NCI-H748 (cell line): ENCODE measurements around the gene PTK6.

Experiments used
- DNase-seq: peaks from one replicate; lab custom pipeline; 2025; ENCODE audit not compliant: unreplicated experiment; lab: John Stamatoyannopoulos, UW

Gene PTK6

DNA sequence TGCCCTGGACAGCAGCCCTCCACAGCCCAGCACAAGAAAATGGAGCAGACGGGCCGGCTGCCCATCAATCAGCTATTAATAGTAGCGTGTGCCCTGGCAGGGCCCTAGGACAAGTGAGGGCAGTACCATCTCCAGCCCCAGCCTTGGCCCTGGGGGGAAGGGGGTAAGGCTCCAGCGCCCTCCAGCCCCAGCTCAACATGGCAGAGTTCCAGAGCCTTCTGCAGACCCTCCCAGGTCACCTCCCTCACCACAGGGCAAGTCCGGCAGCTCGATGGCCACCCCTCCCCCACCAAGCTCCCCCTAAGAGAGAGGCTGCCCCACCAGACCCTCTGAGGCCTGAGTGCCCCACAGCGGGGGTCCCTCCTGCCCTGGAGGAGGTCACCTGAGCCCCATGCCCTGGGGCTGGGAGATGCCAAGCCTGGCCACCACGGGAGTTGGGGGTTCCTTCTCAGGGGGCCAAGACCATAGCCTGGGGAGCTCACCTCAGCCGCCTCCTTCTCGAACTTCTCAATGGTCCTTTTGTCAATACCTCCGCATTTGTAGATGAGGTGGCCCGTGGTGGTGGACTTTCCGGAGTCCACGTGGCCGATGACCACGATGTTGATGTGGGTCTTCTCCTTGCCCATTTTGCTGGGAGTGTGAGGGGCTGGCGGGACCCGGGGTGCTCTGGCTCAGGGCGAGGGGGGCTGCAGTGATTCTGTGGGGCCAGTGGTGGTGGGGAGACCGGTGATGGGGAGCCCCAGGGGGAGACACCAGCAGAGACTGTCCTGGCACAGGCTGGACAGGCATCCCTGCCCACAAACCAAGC lies 39.8 kb downstream of the PTK6 start:
- DNase-seq = no peak

- DNase-seq = no peak
Observed at GRCh38 chr20:63496596-63497120, 40.5 kb downstream of the PTK6 start.

DNA sequence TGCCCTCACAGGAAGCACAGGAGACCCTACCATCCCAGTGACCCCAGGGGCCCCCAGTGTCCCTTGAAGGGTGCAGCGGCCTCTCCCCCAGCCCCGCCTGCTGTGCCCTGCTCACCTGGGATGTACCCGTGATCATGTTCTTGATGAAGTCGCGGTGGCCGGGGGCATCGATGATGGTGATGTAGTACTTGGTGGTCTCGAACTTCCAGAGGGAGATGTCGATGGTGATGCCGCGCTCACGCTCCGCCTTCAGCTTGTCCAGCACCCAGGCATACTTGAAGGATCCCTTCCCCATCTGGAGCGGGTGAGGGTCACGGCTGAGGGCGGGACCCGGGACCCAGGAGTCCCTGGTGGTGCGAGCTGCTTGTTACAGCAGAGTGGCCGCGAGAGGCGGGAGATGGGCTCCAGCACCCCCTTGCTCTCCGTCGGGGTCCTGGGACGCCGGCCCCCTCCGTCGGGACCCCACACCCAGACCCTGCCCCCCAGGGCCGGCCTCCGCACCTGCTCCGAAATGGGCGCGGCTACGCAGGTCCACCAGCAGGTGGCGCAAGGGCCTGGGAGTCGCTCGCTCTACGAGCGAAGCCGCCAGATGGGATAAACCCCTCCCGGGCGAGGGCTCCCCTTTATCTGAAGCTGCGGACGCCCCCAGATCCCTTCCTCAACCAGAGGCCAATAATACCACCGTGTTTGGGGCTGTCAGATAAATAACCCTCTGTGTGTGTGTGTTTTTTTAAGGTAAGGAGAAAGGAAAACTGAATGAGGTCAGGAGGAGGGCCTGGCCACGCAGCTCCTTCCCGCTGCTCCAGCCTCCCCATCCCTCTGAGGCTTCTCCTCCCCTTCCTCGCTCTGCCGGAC lies 41.2 kb downstream of the PTK6 start:
- DNase-seq = peak; percentile 43

DNA sequence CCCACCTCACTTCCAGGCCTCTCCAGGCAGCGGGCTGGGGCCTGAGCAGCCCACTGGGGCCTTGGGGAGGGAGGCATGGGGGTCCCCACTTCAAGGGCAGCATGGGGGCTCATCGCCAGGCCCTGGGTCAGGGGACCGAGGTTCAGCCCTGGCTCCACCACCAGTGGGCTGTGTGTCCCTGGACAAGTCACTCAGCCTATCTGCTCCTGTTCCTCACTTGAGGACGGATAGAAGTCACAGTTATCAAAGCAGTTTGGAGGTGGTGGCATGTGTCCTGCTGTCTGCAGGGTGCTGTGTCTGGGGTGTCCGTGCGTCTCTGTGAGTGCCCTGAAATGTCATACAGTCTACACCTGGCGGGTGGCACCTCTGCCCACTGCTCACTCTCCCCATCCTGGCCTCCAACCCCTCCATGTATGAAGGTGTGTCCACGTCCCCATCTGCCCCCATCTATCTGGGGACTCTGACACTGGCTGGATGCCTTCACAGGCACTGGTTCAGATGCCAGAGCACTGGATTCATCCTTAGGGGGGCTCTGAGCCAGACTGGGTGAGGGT lies 41.9 kb downstream of the PTK6 start:
- DNase-seq = no peak

- no peak for DNase-seq
Observed at GRCh38 chr20:63494420-63495166, 42.6 kb downstream of the PTK6 start.

- no peak for DNase-seq
Observed at GRCh38 chr20:63494084-63494419, 43.1 kb downstream of the PTK6 start.

- DNase-seq = no peak
Observed at GRCh38 chr20:63493563-63494020, 43.6 kb downstream of the PTK6 start.

- no peak for DNase-seq
Observed at GRCh38 chr20:63492982-63493381, 44.2 kb downstream of the PTK6 start.

DNA sequence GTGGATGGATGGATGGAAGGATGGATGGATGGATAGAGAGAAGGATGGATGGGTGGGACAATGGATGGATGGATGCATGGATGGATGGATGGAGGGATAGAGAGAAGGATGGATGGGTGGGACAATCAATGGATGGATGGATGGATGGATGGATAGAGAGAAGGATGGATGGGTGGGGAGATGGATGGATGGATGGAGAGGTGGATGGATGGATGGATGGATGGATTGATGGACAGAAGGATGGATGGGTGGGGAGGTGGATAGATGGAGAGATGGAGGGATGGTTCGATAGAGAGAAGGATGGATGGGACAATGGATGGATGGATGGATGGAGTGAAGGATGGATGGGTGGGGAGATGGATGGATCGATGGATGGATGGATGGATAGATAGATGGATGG lies 44.7 kb downstream of the PTK6 start:
- DNase-seq = no peak

DNA sequence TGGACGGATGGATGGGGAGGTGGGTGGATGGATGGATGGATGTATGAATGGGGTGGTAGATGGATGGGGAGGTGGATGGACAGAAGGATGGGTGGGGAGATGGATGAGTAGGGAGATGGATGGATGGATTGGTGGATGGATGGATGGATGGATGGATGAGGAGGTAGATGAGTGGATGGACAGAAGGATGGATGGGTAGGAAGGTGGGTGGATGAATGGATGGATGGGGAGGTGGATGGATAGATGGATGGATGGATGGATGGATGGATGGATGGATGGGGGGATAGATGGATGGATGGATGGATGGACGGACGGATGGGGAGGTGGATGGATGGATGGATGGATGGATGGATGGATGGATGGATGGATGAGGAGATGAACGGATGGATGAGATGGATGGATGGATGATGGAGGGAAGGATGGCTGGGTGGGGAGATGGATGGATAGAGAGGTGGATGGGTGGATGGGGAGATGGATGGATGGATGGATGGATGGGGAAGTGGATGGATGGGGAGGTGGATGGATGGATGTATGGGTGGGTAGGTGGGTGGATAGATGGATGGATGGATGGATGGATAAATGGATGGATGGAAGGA lies 45.4 kb downstream of the PTK6 start:
- DNase-seq = no peak

GRCh38 chr20:63491078-63491477 lies 46.1 kb downstream of the PTK6 start:
- no peak for DNase-seq

- no peak for DNase-seq
Observed at GRCh38 chr20:63490416-63490815, 46.8 kb downstream of the PTK6 start.

- DNase-seq = no peak
Observed at GRCh38 chr20:63488315-63489251, 48.6 kb downstream of the PTK6 start.

DNA sequence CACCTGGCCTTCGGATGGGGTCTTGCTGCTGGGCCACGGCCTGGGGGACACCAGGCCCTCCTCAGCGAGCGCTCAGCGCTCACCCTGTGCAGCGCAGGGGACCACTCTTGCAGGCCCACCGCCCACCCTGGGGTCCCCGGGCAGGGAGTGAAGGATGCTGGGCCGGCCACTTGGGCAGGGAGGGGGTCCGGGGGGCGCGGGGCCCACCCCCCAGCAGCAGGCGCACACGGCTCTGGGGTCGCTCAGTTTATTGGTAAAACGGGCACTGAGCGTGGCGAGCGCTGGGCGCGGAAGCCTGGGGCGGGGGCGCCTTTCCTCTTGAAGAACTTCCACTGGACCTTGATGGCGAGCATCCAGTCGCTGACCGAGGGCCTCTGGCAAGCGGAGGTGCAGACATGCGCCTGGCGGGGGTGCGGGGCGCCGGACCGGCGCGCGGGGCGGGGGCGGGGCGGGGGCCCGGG lies 49.4 kb downstream of the PTK6 start:
- no peak for DNase-seq

GRCh38 chr20:63487116-63487764 lies 49.9 kb downstream of the PTK6 start:
- DNase-seq = no peak

- no peak for DNase-seq
Observed at GRCh38 chr20:63486300-63486855, 50.8 kb downstream of the PTK6 start.

DNA sequence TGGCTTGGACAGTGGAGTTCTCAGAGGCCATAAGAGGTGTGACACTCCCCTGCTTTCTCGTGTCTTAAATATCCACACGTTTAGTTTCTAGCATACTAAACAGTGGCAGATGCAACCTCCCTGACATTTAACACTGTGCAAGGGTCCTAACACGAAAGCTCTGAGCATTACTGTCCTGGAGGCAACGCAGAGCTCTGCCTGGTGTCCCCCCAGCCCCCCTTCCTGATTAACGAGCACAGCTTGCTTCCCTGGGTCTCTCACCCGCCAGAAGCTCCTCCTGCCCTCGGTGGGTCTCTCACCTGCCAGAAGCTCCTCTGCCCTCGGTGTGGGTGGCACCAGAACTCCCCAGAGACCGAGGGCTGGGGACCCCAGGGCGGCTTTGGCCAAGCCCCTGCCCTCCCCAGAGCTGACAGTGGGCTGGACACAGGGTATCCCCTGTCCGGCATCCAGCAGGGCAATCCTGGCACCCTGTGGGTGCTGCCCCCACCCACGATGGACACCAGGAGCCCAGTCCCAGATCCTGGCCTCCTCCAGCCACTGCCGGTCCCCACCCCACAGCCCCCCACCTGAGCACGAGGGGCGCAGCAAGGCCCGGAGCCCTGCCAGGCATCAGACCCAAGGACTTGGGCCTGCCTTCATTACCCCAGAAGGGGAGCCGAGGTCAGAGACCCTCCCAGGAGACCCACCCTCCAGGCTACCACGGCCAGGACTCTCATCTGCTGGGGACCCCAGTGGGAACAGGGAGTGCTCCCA lies 52.3 kb downstream of the PTK6 start:
- DNase-seq = no peak

DNA sequence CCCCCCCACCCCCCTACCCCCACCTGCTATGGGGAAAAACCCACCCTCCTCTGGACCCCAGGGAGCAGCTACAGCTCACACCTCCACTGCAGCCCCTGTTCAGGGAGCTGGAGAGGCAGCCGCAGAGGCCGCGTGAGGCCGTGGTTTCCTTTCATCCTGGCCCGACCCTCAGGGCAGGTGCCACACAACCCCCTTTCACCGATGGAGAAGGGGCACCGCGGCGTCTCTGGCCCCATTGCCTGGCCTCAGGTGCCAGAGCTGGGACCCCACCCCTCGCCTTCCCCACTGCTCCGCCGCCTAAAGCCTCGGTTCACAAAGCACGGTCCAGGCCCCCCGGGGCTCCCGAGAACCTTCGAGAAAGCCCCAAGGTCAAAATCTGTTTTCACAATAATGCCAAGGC lies 52.9 kb downstream of the PTK6 start:
- DNase-seq = no peak
